ENCODE measurements around the gene RPL37A. TPM values are rescaled to one million over a fixed set of nuclear protein-coding genes. Genes with fewer than 3 reads are reported as not detected.

RPL37A gene
- total RNA-seq, 2 donors from 2014 or later = 425 to 1,004 TPM

GRCh38 chr2:216502381-216503158, 3.9 kb downstream of the RPL37A start:
- Histone ChIP-seq H3K4me3 (no peak overlapping the region), H3K27me3 (no peaks in the 10 kb centered on the region), H3K9me3 (no peaks in the 10 kb centered on the region), H3K36me3 (peaks cover 56% of the 10 kb centered on the region), H3K27ac (no peak overlapping the region), H3K4me1 (peaks cover 0 to 25% of the 10 kb centered on the region in 2 donors)
- DNase-seq (ENCODE audit: low spot score) = no peak
- TF ChIP-seq CTCF (IDR thresholded peaks at IDR 0.05) = no peak

- Histone ChIP-seq H3K9me3 (no peaks in the 10 kb centered on the region), H3K27me3 (no peaks in the 10 kb centered on the region), H3K27ac (no peak overlapping the region), H3K36me3 (peaks cover 56% of the 10 kb centered on the region), H3K4me3 (no peak overlapping the region), H3K4me1 (peaks cover 0 to 23% of the 10 kb centered on the region in 2 donors)
- no peak for TF ChIP-seq CTCF (IDR thresholded peaks at IDR 0.05)
- no peak for DNase-seq (ENCODE audit: low spot score)
Observed at GRCh38 chr2:216503159-216503629, 4.5 kb downstream of the RPL37A start.

GRCh38 chr2:216503697-216504375, 5.2 kb downstream of the RPL37A start:
- Histone ChIP-seq H3K27ac (no peak overlapping the region), H3K36me3 (peaks cover 56% of the 10 kb centered on the region), H3K27me3 (no peaks in the 10 kb centered on the region), H3K4me1 (peaks cover 0 to 26% of the 10 kb centered on the region in 2 donors), H3K4me3 (no peak overlapping the region), H3K9me3 (no peaks in the 10 kb centered on the region)
- no peak for DNase-seq (ENCODE audit: low spot score)
- TF ChIP-seq CTCF (IDR thresholded peaks at IDR 0.05) = no peak

GRCh38 chr2:216504376-216504762, 5.7 kb downstream of the RPL37A start:
- Histone ChIP-seq H3K27ac (no peak overlapping the region), H3K27me3 (no peaks in the 10 kb centered on the region), H3K4me1 (peaks cover 0 to 24% of the 10 kb centered on the region in 2 donors), H3K4me3 (no peak overlapping the region), H3K9me3 (no peaks in the 10 kb centered on the region), H3K36me3 (peaks cover 56% of the 10 kb centered on the region)
- no peak for DNase-seq (ENCODE audit: low spot score)
- TF ChIP-seq CTCF (IDR thresholded peaks at IDR 0.05) = no peak

- H3K4me3 ChIP-seq = no peak overlapping the region
- no peaks in the 10 kb centered on the region for H3K27me3 ChIP-seq
- H3K9me3 ChIP-seq = no peaks in the 10 kb centered on the region
- no peak overlapping the region for H3K27ac ChIP-seq
- H3K4me1 ChIP-seq = peaks cover 0 to 14% of the 10 kb centered on the region in 2 donors
- H3K36me3 ChIP-seq = peaks cover 45% of the 10 kb centered on the region
- no peak for DNase-seq (ENCODE audit: low spot score)
- no peak for TF ChIP-seq CTCF (IDR thresholded peaks at IDR 0.05)
Observed at GRCh38 chr2:216505133-216506106, 6.8 kb downstream of the RPL37A start.
